Measurements from ENCODE around the gene SLC13A1.
"Not testable (repeated sequence)": the region's sequence is repeated elsewhere in the genome, so short reads cannot be mapped to it uniquely, and the experiment has no call there.

The SLC13A1 gene

GRCh38 chr7:123199883-123200282 is at the start of gene SLC13A1:
TSS of gene SLC13A1 (minus strand) at chr7:123199969. CDS start at chr7:123199946, 23 bp downstream.
- FAIRE-seq = no peak

GRCh38 chr7:123244768-123245167 is 45.0 kb upstream of the SLC13A1 start:
- FAIRE-seq = no peak

- FAIRE-seq = no peak
Observed at GRCh38 chr7:123242467-123243092, 42.8 kb upstream of the SLC13A1 start.

DNA sequence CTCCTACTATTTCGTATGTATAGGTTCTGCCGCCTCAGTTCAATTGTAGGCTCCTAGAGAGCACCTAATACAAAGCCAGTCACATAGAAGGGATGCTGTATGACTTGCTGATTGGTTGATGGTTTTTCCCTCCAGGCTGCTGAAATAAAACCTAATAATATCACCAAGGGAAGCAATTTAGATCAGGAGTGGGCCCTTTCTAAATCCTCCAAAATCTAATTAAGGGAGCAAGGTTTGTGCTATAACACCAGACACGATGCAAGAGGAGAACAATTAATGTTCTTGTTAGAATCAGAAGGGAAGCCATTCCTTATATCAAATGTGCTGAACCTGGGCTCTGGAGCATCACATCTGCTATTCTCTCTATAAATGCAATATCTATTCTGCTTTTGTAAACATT is 42.0 kb upstream of the SLC13A1 start:
- no peak for FAIRE-seq

DNA sequence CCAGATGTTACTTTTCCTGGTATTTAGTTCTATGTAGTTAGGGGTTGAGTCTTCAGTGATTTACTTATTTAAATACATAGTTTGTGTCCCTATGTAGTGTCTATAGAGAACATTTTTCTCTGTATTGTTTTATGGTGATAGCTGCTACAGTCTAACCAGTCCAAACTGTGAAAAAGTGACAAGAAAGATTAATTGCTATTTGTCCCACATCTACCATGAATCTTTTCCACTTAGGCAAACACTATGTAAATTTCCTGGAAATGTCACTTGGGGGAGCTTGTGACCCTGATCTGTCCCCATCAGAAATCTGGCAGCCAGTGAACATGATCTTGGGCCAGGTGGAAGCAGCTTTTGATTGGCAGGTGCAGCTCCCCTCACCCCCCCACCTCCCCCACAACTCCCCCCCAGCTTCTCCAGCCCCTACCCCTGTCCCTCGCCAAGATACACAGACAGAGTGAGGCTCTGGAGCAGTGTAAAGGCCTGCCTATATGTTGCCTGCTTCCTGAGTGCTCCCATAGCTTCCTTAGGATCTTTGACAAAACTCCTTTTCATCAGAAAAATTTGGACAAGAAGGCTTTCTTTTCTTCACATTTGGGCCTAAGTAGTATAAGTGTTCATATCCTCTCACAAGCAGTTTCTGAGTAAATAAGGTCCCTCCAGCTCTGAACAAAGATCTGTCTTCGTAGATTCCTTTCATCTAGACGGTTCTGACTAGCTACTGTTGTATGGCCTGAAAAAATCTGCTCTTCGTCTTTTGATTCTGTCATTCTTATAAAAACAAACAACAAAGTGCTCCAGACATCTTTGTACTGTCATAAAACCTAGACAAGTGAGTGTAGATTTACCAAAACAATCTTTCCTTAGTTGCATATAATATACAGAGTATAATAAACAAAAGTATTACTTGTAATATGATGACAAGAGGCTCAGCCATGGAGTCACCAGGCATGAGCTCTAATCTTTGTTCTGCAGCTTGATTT is 31.5 kb upstream of the SLC13A1 start:
- no peak for FAIRE-seq

DNA sequence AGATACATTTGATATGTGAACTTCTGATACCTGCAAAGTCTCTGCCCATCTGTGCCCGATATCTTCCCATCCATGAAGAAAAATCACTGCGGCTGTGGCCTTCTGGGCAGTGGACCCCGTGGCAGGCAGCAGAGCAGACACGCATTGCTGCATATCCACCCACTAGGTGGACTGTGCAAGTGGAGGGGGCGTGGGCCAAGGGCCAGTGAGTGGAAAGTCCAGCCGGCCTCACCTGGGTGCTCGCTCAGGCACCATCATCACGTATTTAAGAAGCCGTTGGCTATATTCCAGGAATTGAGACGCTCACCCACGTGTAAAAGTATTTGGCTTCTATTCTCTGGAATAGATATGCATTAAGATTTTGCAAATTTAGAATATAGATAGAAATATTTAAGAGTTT is 30.8 kb upstream of the SLC13A1 start:
- no peak for FAIRE-seq

GRCh38 chr7:123230147-123230546 is 30.4 kb upstream of the SLC13A1 start:
- FAIRE-seq = no peak

DNA sequence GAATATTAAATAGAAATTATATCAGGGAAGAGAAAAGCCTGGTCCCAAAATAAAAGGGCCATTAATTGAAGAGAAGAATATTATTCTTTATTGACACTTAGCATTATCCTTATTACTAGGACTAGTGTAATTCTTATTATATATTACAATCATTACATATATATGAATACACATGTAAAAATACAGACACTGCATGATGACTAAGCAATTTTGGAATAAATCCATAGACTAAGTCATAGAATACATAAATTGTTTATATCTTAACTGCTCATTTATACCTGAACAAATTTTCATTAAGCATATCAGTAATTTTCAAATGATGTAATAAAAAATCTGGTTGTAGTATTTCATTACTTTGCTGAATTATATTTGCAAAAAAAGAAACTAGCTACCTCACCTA is 29.7 kb upstream of the SLC13A1 start:
- no peak for FAIRE-seq

- not testable (repeated sequence) for FAIRE-seq
Observed at GRCh38 chr7:123227666-123228065, 27.9 kb upstream of the SLC13A1 start.

DNA sequence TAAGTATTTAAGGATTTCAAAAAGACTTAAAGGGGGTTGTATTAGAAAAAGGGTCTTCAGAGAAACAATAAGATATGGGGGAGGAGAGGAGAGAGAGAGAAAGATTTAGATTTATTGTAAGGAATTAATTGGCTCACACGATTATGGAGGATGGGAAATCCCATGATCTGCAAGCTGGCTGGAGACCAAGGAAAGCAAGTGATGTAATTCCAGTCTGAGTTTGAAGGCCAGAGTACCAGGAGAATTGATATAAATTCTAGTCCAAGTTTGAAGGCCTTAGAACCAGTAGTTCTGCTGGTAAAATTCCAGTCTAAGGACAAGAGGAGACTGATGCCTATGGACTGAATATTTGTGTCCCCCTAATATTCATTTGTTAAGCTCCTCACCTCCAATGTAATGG is 20.6 kb upstream of the SLC13A1 start:
- FAIRE-seq = no peak

- no peak for FAIRE-seq
Observed at GRCh38 chr7:123218866-123219265, 19.1 kb upstream of the SLC13A1 start.

DNA sequence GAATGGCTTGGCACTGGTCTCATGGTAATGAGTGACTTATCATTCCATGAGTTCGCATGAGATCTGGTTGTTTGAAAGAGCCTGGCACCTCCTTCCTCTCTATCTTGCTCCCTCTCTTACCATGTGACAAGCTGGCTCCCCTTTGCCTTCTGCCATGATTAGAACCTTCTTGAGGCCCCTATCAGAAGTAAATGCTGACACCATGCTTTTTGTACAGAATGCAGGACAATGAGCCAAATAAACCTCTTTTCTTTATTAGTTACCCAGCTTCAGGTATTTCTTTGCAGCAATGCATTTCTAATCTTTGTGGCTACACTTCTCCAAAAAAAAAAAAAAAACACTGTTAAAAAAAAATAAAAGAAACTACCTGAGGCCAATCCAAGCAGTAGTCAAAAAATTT is 17.1 kb upstream of the SLC13A1 start:
- FAIRE-seq = no peak

- FAIRE-seq = no peak
Observed at GRCh38 chr7:123215350-123215749, 15.6 kb upstream of the SLC13A1 start.

DNA sequence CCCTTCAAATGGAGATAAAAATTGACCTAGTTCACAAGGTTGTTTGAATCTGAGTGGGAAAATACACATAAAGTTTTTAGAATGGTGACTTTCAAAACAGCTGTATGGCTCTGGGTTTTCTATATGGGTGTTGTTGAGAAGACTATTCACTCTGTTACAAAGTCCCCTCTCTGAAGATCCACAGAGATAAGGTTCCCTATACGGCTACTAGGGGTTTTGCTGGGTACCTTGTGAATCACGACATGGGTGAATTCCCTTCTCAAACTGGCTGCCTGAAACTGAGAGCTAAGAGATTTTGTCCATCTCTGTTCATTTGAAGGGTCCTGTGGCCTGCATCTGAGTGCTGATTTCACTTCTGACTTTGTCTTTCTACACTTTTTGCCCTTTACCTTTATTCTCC is 11.8 kb upstream of the SLC13A1 start:
- FAIRE-seq = no peak

DNA sequence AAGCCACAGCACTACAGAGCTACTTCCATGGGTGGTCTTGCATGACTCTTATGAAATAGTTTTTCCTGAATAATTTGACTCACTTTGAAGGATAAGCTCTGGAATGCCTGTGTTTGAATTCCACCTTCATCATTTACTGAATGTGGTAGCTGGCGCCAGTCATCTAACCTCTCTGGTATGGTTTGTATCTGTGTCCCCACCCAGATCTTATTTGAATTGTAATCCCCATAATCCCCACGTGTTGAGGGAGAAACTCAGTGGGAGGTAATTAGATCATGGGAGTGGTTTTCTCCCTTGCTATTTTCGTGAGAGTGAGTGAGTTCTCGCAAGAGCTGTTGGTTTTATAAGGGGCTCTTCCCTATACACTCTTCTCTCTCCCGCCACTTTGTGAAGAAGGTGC is 11.2 kb upstream of the SLC13A1 start:
- FAIRE-seq = no peak

DNA sequence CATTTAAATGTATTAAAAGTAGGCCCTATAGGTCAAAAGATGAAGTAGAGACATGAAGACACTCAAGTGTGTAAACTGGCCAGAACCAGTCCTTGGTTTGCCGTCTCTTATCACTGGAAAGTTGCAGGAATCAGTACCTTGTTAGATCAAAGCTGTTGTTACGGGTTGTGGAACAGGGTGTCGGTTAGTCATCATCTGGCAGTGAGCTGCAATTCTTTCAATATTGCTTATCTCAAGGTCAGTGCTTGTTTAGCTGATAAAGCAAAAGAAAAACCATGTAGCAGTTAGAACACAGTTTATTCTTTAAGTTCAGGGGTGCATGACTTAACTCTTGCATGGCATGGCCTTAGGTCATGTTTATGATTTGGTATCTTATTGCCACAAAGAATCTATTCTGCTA is 10.0 kb upstream of the SLC13A1 start:
- FAIRE-seq = no peak

GRCh38 chr7:123208793-123209192 is 9.0 kb upstream of the SLC13A1 start:
- FAIRE-seq = no peak

DNA sequence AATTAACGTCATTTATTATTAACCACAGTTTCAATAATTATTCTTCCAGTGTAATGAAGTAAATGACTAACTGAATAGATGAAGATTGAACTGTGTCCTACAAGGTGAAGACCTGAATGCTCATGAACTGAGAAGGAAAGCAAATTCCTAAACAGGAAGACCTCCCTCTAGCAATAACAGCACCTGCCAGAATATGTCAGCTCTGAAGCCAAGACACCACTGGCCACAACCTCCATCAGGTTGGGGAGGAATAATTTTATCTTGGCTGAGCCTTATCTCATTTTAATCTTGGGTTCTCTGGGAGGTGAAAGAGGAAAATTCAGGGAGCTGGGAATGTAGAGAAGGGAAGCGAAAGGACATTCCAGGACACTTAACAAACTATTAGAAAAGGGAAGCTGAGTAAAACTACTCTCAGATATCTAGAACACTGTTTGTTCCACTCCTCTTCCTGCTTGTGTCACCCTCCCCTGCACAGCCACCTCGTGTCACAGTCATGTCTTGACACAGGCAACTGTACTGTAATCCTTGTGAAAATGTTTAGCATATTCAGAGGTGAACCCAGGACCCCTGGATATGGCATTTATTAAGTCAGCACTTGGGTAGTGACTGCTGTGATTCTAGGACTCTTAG is 4.6 kb upstream of the SLC13A1 start:
- FAIRE-seq = no peak

- no peak for FAIRE-seq
Observed at GRCh38 chr7:123201901-123202300, 2.1 kb upstream of the SLC13A1 start.

GRCh38 chr7:123198668-123199652 is 809 bp downstream of the SLC13A1 start:
- FAIRE-seq = no peak

DNA sequence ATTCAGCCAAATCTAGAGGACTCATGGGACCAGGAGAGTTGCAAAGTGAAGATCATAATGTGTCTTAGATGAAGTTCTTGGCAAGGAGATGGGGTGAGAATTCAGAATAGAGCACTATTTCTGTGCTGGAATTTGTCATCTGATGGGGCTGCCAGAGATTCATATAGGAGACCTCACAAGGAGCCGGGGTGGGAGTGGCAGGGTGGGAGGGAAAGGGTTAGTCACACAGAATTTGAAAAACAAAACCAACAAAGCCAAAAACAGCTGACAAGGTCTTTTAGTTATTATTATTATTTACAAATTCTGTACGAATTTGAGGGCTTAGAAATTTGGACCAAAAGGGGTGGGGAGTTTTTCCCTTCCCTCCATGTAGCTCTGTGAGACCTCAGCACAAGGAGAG is 1.7 kb downstream of the SLC13A1 start:
- no peak for FAIRE-seq

- no peak for FAIRE-seq
Observed at GRCh38 chr7:123193235-123193634, 6.5 kb downstream of the SLC13A1 start.

- no peak for FAIRE-seq
Observed at GRCh38 chr7:123191132-123191531, 8.6 kb downstream of the SLC13A1 start.
